LHCN-M2 (cell line): ENCODE data around the gene SMAD7. TPM values are rescaled to one million over a fixed set of nuclear protein-coding genes. Genes with fewer than 3 reads are reported as not detected.
"Not testable (repeated sequence)": the region's sequence is repeated elsewhere in the genome, so short reads cannot be mapped to it uniquely, and the experiment has no call there.

Experiments
- DNase-seq: peaks from one replicate; pipeline ENCODE4 v3.0.0-alpha.2; 2012; ENCODE audit warnings: low read depth
- total RNA-seq: library from RNA; depleted of rRNA; stranded (reverse); fragments of >200 nt; gene quantifications from 2 replicates; pipeline ENCODE4 v1.2.3, GENCODE V29; 2014

The SMAD7 gene
- total RNA-seq, 1 experiment from 2014 or later, result 7.6 TPM

GRCh38 chr18:48882379-48882778, 68.4 kb downstream of the SMAD7 start:
- DNase-seq, result no peak

- DNase-seq, result no peak
Observed at GRCh38 chr18:48880931-48881330, 69.8 kb downstream of the SMAD7 start.

GRCh38 chr18:48879008-48879431, 71.7 kb downstream of the SMAD7 start:
- DNase-seq, result no peak

- DNase-seq, result no peak
Observed at GRCh38 chr18:48878471-48878870, 72.3 kb downstream of the SMAD7 start.

GRCh38 chr18:48877941-48878340, 72.8 kb downstream of the SMAD7 start:
- DNase-seq, result no peak

- DNase-seq, result no peak
Observed at GRCh38 chr18:48876590-48876989, 74.2 kb downstream of the SMAD7 start.

GRCh38 chr18:48875942-48876511, 74.7 kb downstream of the SMAD7 start:
- no peak for DNase-seq

GRCh38 chr18:48875314-48875941, 75.3 kb downstream of the SMAD7 start:
- DNase-seq, result no peak

GRCh38 chr18:48874701-48875162, 76.0 kb downstream of the SMAD7 start:
- DNase-seq, result no peak

- DNase-seq, result no peak
Observed at GRCh38 chr18:48874233-48874632, 76.5 kb downstream of the SMAD7 start.

- peak; percentile 42 for DNase-seq
Observed at GRCh38 chr18:48872234-48873145, 78.3 kb downstream of the SMAD7 start.

GRCh38 chr18:48871391-48872166, 79.2 kb downstream of the SMAD7 start:
- DNase-seq, result no peak

- not testable (repeated sequence) for DNase-seq
Observed at GRCh38 chr18:48870926-48871325, 79.8 kb downstream of the SMAD7 start.
